GM12878 (cell line): Measurements from ENCODE around the gene PARVA. TPM values are rescaled to one million over a fixed set of nuclear protein-coding genes. Genes with fewer than 3 reads are reported as not detected.

Experiments used
- ATAC-seq: fragments of 200-7000 bp; cut with Tn5 transposase; 3 replicates; pipeline ENCODE4 v1.9.1; 2020; ENCODE audit warnings: mild to moderate bottlenecking, moderate library complexity
- BruUV-seq: library from RNA; stranded (reverse); fragments of 400-500 nt; replicated peaks from 2 replicates; lab custom pipeline; 2021; lab: Mats Ljungman, UMichigan
- CTCF ChIA-PET: fragments of 300-600 bp; sonication (Branson Sonifier 250); formaldehyde crosslinking; extraction: SDS; loops from one replicate; lab custom pipeline; 2021; ENCODE audit warnings: inconsistent platforms; lab: Yijun Ruan, JAX
- POLR2A ChIA-PET: fragments of 350-600 bp; formaldehyde crosslinking; extraction: SDS; loops from one replicate; lab custom pipeline; 2021; ENCODE audit warnings: inconsistent platforms; lab: Charles Lee
- RAD21 ChIA-PET: fragments of 300-600 bp; sonication (Branson Sonifier 250); formaldehyde crosslinking; loops from one replicate; lab custom pipeline; 2023; ENCODE audit warnings: antibody characterized with exemption; ENCODE audit not compliant: unreplicated experiment; lab: Charles Lee
- SMC1A ChIA-PET: fragments of 300-600 bp; sonication (Branson Sonifier 250); formaldehyde crosslinking; loops from one replicate; lab custom pipeline; 2023; ENCODE audit not compliant: unreplicated experiment, uncharacterized antibody; lab: Charles Lee
- DNase-seq: peaks from one replicate; pipeline ENCODE4 v3.0.0-alpha.2; 2011; ENCODE audit warnings: low read depth, low spot score
- FAIRE-seq: peaks from 3 replicates; lab custom pipeline; 2011; peaks lifted over from hg19 to GRCh38; lab: Jason Lieb, UNC
- H2AFZ ChIP-seq: 2 replicates; pipeline ENCODE4 v1.6.0; 2011; ENCODE audit warnings: low read depth, low read length, control low read depth; ENCODE audit not compliant: control insufficient read depth
- H3K27ac ChIP-seq: 2 replicates; pipeline ENCODE4 v1.5.1; 2011; ENCODE audit warnings: control low read depth; ENCODE audit not compliant: control insufficient read depth, insufficient read depth
- H3K27me3 ChIP-seq, 2 experiments: replicated peaks in 1 of 2; 2 replicates each; pipeline versions ENCODE4 v1.6.0 to v1.6.1; 2011; ENCODE audit warnings: low read length in 1 of 2; ENCODE audit not compliant: control insufficient read depth in 2 of 2, insufficient read depth in 2 of 2
- H3K36me3 ChIP-seq, 2 experiments: 2 replicates each; pipeline ENCODE4 v1.5.1; 2011; ENCODE audit warnings: low read length in 1 of 2; ENCODE audit not compliant: control insufficient read depth in 2 of 2, insufficient read depth in 2 of 2
- H3K4me1 ChIP-seq: 2 replicates; pipeline ENCODE4 v1.6.1; 2011; ENCODE audit warnings: mild to moderate bottlenecking, low read length, moderate library complexity, mixed read lengths; ENCODE audit not compliant: control insufficient read depth, insufficient read depth
- H3K4me2 ChIP-seq: 2 replicates; pipeline ENCODE4 v1.6.0; 2011; ENCODE audit warnings: control low read depth; ENCODE audit not compliant: control insufficient read depth, insufficient read depth
- H3K4me3 ChIP-seq: fragments of 200-600 bp; sonication (generic); 2 replicates; pipeline ENCODE4 v1.5.1; 2016
- H3K79me2 ChIP-seq: 2 replicates; pipeline ENCODE4 v1.6.0; 2011; ENCODE audit warnings: low read length; ENCODE audit not compliant: control insufficient read depth, insufficient read depth
- H3K9ac ChIP-seq: 2 replicates; pipeline ENCODE4 v1.8.0; 2011; ENCODE audit warnings: low read length, control low read depth, mixed read lengths; ENCODE audit not compliant: control insufficient read depth, insufficient read depth
- H3K9me3 ChIP-seq: replicated peaks from 3 replicates; pipeline ENCODE4 v1.5.1; 2011; ENCODE audit warnings: mild to moderate bottlenecking, low read length; ENCODE audit not compliant: control insufficient read depth, insufficient read depth
- H4K20me1 ChIP-seq: 2 replicates; pipeline ENCODE4 v1.6.0; 2011; ENCODE audit not compliant: control insufficient read depth, insufficient read depth
- CREB1 ChIP-seq: IDR thresholded peaks from 2 replicates; pipeline ENCODE4 v1.6.1; 2012; ENCODE audit warnings: low read depth, mild to moderate bottlenecking, inconsistent platforms
- JUND ChIP-seq: IDR thresholded peaks from 2 replicates; pipeline ENCODE4 v1.6.1; 2012; ENCODE audit warnings: low read depth, mild to moderate bottlenecking, low read length, improper control_type of control experiment, moderate library complexity
- MLLT1 ChIP-seq: fragments of 450-650 bp; IDR thresholded peaks from 2 replicates; pipeline ENCODE4 v1.6.1; 2016; ENCODE audit warnings: mild to moderate bottlenecking
- NFXL1 ChIP-seq: fragments of 450-650 bp; IDR thresholded peaks from 2 replicates; pipeline ENCODE4 v1.6.1; 2017; ENCODE audit warnings: antibody characterized with exemption, mild to moderate bottlenecking, borderline replicate concordance
- PBX3 ChIP-seq: IDR thresholded peaks from 2 replicates; pipeline ENCODE4 v1.6.1; 2011; ENCODE audit warnings: mild to moderate bottlenecking, low read depth, low read length, moderate library complexity; ENCODE audit not compliant: insufficient replicate concordance
- RBBP5 ChIP-seq: fragments of 200-600 bp; sonication (generic); conservative IDR thresholded peaks from 2 replicates; pipeline ENCODE4 v1.6.1; 2016
- SMAD1 ChIP-seq: fragments of 450-650 bp; IDR thresholded peaks from 2 replicates; pipeline ENCODE4 v1.6.1; 2018; ENCODE audit warnings: mild to moderate bottlenecking, low read depth; ENCODE audit not compliant: partially characterized antibody
- SMC3 ChIP-seq: IDR thresholded peaks from 2 replicates; pipeline ENCODE4 v1.6.1; 2011; ENCODE audit warnings: low read length, improper control_type of control experiment, borderline replicate concordance
- TAF1 ChIP-seq: IDR thresholded peaks from 2 replicates; pipeline ENCODE4 v1.6.1; 2011; ENCODE audit warnings: mild to moderate bottlenecking, low read depth, low read length, borderline replicate concordance
- TBL1XR1 ChIP-seq: IDR thresholded peaks from 2 replicates; pipeline ENCODE4 v1.6.1; 2012; ENCODE audit warnings: low read depth, low read length, improper control_type of control experiment
- ZBTB33 ChIP-seq: fragments of 450-650 bp; IDR thresholded peaks from 2 replicates; pipeline ENCODE4 v1.6.1; 2017; ENCODE audit warnings: mild to moderate bottlenecking
- WGBS: methylation state at CpG from one replicate; pipeline ENCODE4 v1.1.6; 2016; ENCODE audit warnings: low lambda C conversion rate; ENCODE audit not compliant: insufficient replicate concordance, insufficient coverage; ENCODE audit errors: missing lambda C conversion rate; 5-methylcytosine and 5-hydroxymethylcytosine counted together
- in situ Hi-C: fragments of 300-500 bp; cut with MboI; formaldehyde crosslinking; loops from 9 replicates; pipeline ENCODE4 v1.14.3; 2018; ENCODE audit warnings: mixed read lengths
- intact Hi-C: fragments of 100-400 bp; cut with micrococcal nuclease; formaldehyde crosslinking; loops from one replicate; pipeline ENCODE4 v1.14.2; 2022; ENCODE audit not compliant: unreplicated experiment
- polyA plus RNA-seq, 11 experiments: library from polyadenylated mRNA; depleted of rRNA in 4 of 11; unstranded in 6 of 11; stranded (reverse) in 5 of 11; fragments of >200 nt; fragmentation: Nextera tagmentation in 4 of 11; fragmentation: Illumina TruSeq in 1 of 11; extraction: Ambion mirVana in 4 of 11; extraction: Trizol in 1 of 11; gene quantifications; 1 replicate in 1 of 11; 2 replicates in 10 of 11; pipeline versions ENCODE4 v1.2.1 to v1.2.3, GENCODE V29; 2011 to 2016; ENCODE audit warnings: inconsistent platforms in 2 of 11, missing spikeins in 2 of 11, low read depth in 1 of 11
- total RNA-seq, 4 experiments: library from RNA; depleted of rRNA in 3 of 4; stranded (reverse); fragments of >200 nt in 3 of 4; fragmentation: Illumina TruSeq in 1 of 4; extraction: Trizol in 1 of 4; gene quantifications; 2 replicates each; pipeline versions ENCODE4 v1.2.1 to v1.2.3, GENCODE V29; 2013 to 2021

The PARVA gene
- total and polyA plus RNA-seq, 10 of the 15 experiments (the other 5 are each of a cell fraction or from before 2014, with no cell fraction given) = 0.01 to 0.44 (median 0.03) TPM; not detected in 7

GRCh38 chr11:12541583-12542151 is 164.3 kb downstream of the PARVA start:
- Histone ChIP-seq H3K9me3 (no peaks in the 10 kb centered on the region), H3K27me3 (peaks cover 0 to 4% of the 10 kb centered on the region in 2 experiments; a peak in 2 of 4 replicates), H4K20me1 (no peaks in the 10 kb centered on the region), H3K4me3 (no peak overlapping the region), H3K36me3 (no peaks in the 10 kb centered on the region), H3K27ac (no peak overlapping the region), H3K4me2 (no peak overlapping the region), H3K79me2 (no peaks in the 10 kb centered on the region), H3K4me1 (no peaks in the 10 kb centered on the region), H2AFZ (no peak overlapping the region), H3K9ac (no peak overlapping the region)
- CTCF ChIA-PET = interaction anchor here (1.2 kb wide), 1 partner anchor 18 kb away, joined by 3 read pairs; no protein-coding TSS in a partner anchor
- no peak for DNase-seq
- SMC1A ChIA-PET = no interaction called here
- POLR2A ChIA-PET = no interaction called here
- intact Hi-C loops = no loop called here
- in situ Hi-C loops = no loop called here
- FAIRE-seq = no peak
- BruUV-seq = no TSS peak
- WGBS = 16% methylated on average over 9 of the region's 9 CpGs
- TF ChIP-seq PBX3 (no peak), ZBTB33 (no peak), CREB1 (no peak), TBL1XR1 (no peak), MLLT1 (no peak), SMC3 (no peak), JUND (no peak), RBBP5 (no peak), SMAD1 (no peak), TAF1 (no peak), NFXL1 (no peak)
- ATAC-seq = no peak
- RAD21 ChIA-PET = no interaction called here
